Subcutaneous adipose tissue (tissue), 4 donors: ENCODE results near the gene MOGAT1. TPM values are rescaled to one million over a fixed set of nuclear protein-coding genes. Genes with fewer than 3 reads are reported as not detected.

ENCODE experiments used
- total RNA-seq, 4 donors: library from RNA; depleted of rRNA; stranded (reverse); fragments of >200 nt; gene quantifications; one replicate each; pipeline ENCODE4 v1.1.0, GENCODE V29; 2016
- TF ChIP-seq, protein P1 (sequence below): fragments of 450-650 bp; IDR thresholded peaks from one replicate; pipeline ENCODE4 v1.5.1; 2016; ENCODE audit warnings: low read depth, mild to moderate bottlenecking, control low read depth, antibody characterized with exemption, moderate library complexity

MOGAT1 gene
- total RNA-seq, 4 donors from 2014 or later: 2.8 to 2.9 TPM; not detected in 2

DNA sequence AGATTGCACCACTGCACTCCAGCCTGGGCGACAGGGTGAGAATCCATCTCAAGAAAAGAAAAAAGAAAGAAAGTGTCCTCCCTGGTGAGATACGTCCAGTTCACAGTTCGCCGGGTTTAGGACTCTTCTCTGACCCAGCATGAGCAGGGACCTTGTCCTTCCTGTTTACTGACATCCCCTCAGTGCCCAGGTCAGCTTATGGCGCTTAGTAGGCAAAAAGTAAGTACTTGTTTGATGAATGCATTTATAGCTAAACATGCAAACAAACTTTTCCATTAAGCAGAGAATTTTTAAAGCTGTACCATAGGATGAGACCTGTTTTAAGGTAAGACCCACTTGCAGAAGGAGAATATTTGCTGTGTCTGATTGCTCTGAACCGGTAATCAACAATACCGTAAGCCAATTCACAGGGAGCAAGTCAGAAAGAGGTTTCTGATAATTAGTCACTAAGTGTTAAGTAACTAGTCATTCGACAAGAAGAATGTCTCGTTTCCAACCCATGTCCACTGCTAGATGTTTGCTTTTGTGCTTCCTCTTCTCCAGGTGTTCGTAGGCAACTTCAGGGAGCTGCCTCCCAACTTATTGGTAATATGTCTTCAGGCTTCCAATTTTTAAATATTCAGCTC, 40.0 kb downstream of the MOGAT1 start:
- TF ChIP-seq, protein P1, sequence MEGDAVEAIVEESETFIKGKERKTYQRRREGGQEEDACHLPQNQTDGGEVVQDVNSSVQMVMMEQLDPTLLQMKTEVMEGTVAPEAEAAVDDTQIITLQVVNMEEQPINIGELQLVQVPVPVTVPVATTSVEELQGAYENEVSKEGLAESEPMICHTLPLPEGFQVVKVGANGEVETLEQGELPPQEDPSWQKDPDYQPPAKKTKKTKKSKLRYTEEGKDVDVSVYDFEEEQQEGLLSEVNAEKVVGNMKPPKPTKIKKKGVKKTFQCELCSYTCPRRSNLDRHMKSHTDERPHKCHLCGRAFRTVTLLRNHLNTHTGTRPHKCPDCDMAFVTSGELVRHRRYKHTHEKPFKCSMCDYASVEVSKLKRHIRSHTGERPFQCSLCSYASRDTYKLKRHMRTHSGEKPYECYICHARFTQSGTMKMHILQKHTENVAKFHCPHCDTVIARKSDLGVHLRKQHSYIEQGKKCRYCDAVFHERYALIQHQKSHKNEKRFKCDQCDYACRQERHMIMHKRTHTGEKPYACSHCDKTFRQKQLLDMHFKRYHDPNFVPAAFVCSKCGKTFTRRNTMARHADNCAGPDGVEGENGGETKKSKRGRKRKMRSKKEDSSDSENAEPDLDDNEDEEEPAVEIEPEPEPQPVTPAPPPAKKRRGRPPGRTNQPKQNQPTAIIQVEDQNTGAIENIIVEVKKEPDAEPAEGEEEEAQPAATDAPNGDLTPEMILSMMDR: no peak

DNA sequence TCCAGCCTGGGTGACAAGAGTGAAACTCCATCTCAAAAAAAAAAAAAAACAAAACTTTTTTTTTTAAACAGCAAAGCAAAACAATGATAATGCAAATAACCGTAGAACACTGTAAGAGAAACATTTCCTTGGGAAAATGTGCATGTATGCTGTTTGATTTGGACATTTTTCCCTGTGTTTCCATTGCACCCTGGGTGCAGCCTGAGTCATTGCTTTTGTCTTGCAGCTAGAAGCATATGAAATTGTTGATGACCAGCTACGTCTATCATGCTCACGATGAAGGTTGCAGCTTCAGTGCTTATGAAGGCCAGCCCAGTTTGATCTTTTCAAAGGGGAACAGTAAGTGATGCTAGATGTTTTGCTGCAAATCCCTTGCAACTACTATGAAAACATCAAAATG, 41.5 kb downstream of the MOGAT1 start:
- TF ChIP-seq, protein P1: no peak

DNA sequence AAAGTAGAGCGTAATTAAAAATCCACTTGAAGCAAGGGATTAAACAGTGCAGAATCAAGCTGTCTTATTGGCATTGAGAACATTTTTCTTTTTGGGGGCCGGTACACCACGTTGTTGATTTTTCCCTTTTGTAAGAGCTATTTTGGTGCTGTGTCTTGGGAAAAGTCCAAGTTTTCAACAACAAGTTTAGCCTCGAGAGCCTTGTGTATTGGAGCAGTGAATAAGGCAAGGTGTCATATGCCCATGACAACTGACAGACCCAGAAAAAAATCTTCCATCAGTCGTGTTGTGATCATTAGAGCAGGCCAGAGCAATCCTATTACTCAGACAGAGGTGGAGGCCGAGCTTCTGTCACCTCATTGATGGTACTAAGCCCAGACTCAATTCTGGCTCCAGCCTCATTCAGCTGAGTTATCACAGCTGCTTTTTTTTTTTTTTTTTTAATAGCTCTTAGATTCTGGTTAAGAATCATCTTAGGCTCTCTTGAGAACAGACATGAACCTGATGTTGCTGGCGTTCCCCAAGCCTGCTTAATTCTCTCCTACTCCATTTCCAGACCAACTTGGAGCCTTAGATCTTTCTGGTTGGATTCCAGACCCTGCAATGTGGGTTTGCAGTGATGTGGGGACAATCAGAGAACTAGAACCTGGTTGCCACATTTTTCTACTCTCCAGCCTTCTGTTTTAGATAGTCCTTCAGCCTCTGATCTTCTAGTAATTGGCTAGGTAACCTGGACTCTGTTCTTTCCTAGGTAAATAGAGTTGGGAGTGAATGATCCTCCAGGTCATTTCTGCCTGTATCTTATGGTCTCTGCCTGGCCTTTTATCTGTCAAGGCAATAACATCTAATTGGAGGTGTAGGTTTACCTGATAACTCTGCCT, 43.1 kb downstream of the MOGAT1 start:
- TF ChIP-seq, protein P1: no peak

DNA sequence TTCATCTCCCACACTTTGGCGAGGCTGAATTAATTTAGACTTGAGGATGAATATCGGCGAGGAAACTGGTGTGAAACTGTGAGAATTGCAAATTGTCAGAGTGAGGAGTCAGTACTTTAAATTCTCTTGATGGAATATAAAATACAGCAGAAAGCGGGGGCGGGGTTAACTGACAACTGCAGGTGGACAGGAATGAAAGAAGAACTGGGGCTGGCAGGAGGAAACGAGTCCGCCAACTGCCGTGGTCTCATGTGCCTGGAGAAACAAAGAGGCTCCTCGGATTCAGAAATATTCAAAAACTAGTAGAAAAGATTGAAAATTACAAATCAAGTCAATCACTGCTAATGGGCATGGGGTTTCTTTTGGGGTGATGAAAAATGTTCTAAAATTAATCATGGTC, 44.3 kb downstream of the MOGAT1 start:
- TF ChIP-seq, protein P1: no peak

DNA sequence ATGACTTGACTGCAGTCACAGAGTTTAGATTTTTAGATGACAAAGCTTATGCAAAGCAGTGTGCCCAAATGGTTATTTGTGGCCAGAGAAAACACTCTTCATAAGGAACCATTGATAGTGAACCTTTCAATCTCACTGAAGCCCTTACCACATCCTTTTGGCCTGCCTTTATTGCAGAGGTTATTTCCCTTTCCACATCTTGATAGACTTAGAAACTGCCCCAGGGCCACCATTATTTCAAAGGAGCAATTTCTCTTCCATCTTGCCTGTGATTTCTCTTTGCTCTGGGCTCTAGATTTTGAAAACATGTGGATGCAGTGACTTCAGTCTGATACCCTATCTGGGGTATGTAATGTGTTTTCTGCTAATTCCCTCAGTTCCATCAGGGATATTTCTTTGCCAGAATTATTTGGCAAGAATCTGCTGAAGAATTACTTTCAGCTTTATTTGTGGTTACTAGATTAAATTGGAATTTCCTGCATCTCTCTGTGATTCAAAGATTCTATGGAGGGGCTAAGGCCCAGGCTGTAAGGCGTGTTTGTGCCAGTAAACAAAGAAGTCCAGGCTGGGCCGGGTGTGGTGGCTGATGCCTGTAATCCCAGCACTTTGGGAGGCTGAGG, 51.0 kb downstream of the MOGAT1 start:
- TF ChIP-seq, protein P1: no peak

DNA sequence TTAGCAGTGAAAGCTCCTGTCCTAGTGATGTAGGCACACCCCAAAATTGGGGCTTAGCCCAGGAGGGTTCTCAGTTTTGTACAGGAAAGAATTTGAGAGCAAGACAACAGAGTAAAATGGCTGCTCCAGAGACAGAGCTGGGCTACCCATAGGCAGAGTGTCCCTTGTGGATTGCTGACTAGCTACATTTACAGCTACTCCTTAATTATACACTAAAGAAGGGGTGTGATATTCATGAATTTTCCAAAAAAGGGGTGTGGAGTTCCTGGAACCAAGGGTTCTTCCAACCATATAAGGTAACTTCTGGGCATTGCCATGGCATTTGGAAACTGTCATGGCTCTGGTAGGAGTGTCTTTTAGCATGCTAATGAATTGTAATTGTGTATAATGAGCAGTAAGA, 52.8 kb downstream of the MOGAT1 start:
- TF ChIP-seq, protein P1: no peak

DNA sequence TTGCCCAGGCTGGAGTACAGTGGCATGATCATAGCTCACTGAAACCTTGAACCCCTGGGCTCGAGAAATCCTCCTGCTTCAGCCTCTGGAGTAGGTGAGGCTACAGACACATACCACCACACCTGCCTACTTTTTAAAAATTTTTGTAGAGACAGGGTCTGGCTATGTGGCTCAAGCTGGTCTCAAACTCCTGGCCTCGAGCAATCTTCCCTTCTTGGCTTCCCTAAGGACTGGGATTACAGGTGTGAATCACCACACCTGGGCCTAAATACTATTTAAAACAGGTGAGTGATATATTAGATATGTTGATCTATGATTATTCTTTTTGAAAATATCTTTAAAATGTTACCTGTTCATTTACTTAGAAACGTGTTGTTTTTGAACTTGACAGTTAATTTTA, 57.2 kb downstream of the MOGAT1 start:
- TF ChIP-seq, protein P1: no peak
